Thoracic aorta (tissue), 2 donors: Measurements from ENCODE around the gene FLRT3. TPM values are rescaled to one million over a fixed set of nuclear protein-coding genes. Genes with fewer than 3 reads are reported as not detected.

Experiments
- ATAC-seq: fragments of 150-250 bp; one replicate; pipeline ENCODE4 v1.8.0; 2017; ENCODE audit warnings: low read depth; ENCODE audit not compliant: insufficient number of reproducible peaks, low FRiP score
- DNase-seq: peaks from one replicate; pipeline ENCODE4 v3.0.0-alpha.2; 2020; ENCODE audit warnings: low spot score
- H3K27ac ChIP-seq, 2 donors: fragments of 200-600 bp; sonication (generic); 1 replicate in 1 of 2; 2 replicates in 1 of 2; pipeline ENCODE4 v1.5.1; 2016; ENCODE audit warnings: mild to moderate bottlenecking in 2 of 2, moderate library complexity in 2 of 2
- H3K27me3 ChIP-seq: fragments of 200-600 bp; sonication (generic); replicated peaks from 2 replicates; pipeline ENCODE4 v1.6.0; 2016; ENCODE audit warnings: mild to moderate bottlenecking; ENCODE audit not compliant: insufficient read depth
- H3K36me3 ChIP-seq: fragments of 200-600 bp; sonication (generic); one replicate; pipeline ENCODE4 v1.5.1; 2016
- H3K4me1 ChIP-seq, 2 donors: fragments of 200-600 bp; sonication (generic); 1 replicate in 1 of 2; 2 replicates in 1 of 2; pipeline versions ENCODE4 v1.5.1 to v1.6.0; 2016; ENCODE audit warnings: low read depth in 2 of 2, mild to moderate bottlenecking in 1 of 2; ENCODE audit not compliant: control insufficient read depth in 1 of 2
- H3K4me3 ChIP-seq: fragments of 200-600 bp; sonication (generic); 2 replicates; pipeline ENCODE4 v1.5.1; 2016; ENCODE audit warnings: mild to moderate bottlenecking
- H3K9me3 ChIP-seq: fragments of 200-600 bp; sonication (generic); 2 replicates; pipeline ENCODE4 v1.5.1; 2016
- CTCF ChIP-seq: fragments of 200-600 bp; sonication (generic); IDR thresholded peaks from one replicate; pipeline ENCODE4 v1.5.1; 2019; ENCODE audit warnings: antibody characterized with exemption
- total RNA-seq, 2 donors: library from RNA; depleted of rRNA; stranded (reverse); fragments of >200 nt; gene quantifications; one replicate each; pipeline versions ENCODE4 v1.1.0 to v1.2.3, GENCODE V29; 2016

The FLRT3 gene
- total RNA-seq, 2 donors from 2014 or later = 1.8 TPM; not detected in 1

GRCh38 chr20:14331646-14332045, 5.8 kb downstream of the FLRT3 start:
- Histone ChIP-seq H3K4me1 (peaks cover 0 to 3% of the 10 kb centered on the region in 2 donors), H3K27ac (no peak overlapping the region), H3K9me3 (no peaks in the 10 kb centered on the region), H3K36me3 (no peaks in the 10 kb centered on the region), H3K4me3 (no peak overlapping the region), H3K27me3 (no peaks in the 10 kb centered on the region)
- DNase-seq (no peak), ATAC-seq (no peak)
- no peak for TF ChIP-seq CTCF

DNA sequence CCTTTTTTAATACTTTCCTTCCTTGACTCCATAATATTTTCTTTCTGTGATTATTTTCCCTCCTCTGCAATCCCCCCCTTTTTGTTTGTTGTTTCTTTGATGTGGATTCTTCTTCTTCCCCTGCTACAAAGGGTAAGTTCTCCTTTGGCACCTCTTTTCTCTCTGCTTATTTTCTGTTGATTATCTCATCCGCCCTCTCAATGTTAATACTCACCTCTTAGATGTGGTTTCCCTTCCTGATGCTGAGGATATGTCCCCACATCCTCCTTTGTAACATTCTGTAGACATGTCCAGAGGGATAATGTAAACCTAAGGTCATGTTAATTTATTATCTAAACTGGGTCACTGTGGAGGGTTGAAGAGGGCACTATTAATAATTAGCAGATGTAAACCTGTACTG, 17.7 kb downstream of the FLRT3 start:
- DNase-seq (no peak), ATAC-seq (no peak)
- no peaks in the 10 kb centered on the region for H3K9me3 ChIP-seq
- H3K27me3 ChIP-seq = no peaks in the 10 kb centered on the region
- H3K36me3 ChIP-seq = no peaks in the 10 kb centered on the region
- H3K27ac ChIP-seq = no peak overlapping the region
- H3K4me3 ChIP-seq = no peak overlapping the region
- no peaks in the 10 kb centered on the region for H3K4me1 ChIP-seq
- TF ChIP-seq CTCF = no peak

DNA sequence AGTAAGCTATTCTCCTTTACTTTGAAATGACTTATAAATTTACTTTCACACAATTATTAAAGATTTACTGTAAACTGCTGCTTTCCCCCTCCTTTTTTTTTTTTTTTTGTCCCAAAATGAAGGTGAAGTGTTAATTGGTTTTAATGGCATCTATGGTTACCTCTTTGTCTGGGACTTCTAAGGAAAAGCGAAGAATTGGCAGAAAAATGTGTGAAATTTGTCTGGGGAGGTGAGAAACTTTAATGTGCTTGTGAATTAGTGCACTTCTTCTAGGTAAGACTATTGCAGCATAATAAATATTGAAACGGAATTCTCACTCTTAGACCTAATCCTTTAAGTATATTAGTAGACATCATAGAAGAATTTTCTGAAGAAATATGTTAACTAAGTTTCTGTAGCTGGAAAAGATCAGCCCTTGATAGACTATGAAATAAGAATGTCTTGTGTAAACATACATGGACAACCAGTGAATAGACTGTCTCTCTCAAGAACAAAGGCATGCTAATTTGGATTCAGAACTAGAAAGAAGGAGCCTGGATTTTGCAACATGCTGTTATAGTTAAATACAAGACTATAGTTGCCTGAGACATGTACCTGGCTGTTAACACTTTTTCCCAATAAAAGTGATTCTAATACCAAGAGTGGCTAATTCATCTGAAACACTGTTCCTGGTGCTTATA, 23.9 kb downstream of the FLRT3 start:
- TF ChIP-seq CTCF = no peak
- Histone ChIP-seq H3K27me3 (no peaks in the 10 kb centered on the region), H3K4me1 (no peaks in the 10 kb centered on the region), H3K4me3 (no peak overlapping the region), H3K36me3 (no peaks in the 10 kb centered on the region), H3K27ac (no peak overlapping the region), H3K9me3 (no peaks in the 10 kb centered on the region)
- DNase-seq (no peak), ATAC-seq (no peak)

- DNase-seq = no peak
- no peak overlapping the region for H3K27ac ChIP-seq
- TF ChIP-seq CTCF = no peak
- H3K4me3 ChIP-seq = no peak overlapping the region
- no peaks in the 10 kb centered on the region for H3K4me1 ChIP-seq
- H3K36me3 ChIP-seq = no peaks in the 10 kb centered on the region
- H3K9me3 ChIP-seq = no peaks in the 10 kb centered on the region
- no peak for ATAC-seq
- no peaks in the 10 kb centered on the region for H3K27me3 ChIP-seq
These were observed 25.4 kb downstream of the FLRT3 start for GRCh38 chr20:14312001-14312400.

- no peak overlapping the region for H3K4me3 ChIP-seq
- ATAC-seq (no peak), DNase-seq (no peak)
- no peaks in the 10 kb centered on the region for H3K4me1 ChIP-seq
- H3K36me3 ChIP-seq = no peaks in the 10 kb centered on the region
- no peak for TF ChIP-seq CTCF
- H3K27me3 ChIP-seq = no peaks in the 10 kb centered on the region
- no peak overlapping the region for H3K27ac ChIP-seq
- no peaks in the 10 kb centered on the region for H3K9me3 ChIP-seq
These were observed 26.3 kb downstream of the FLRT3 start for GRCh38 chr20:14310977-14311627.
